Suprapubic skin (tissue), 4 donors: ENCODE data around the gene CTRL. TPM values are rescaled to one million over a fixed set of nuclear protein-coding genes. Genes with fewer than 3 reads are reported as not detected.

Experiments
- DNase-seq, 2 donors: peaks; one replicate each; pipeline ENCODE4 v3.0.0-alpha.2; 2019; ENCODE audit warnings: low spot score in 2 of 2
- H3K27ac ChIP-seq: fragments of 200-600 bp; sonication (generic); one replicate; pipeline ENCODE4 v1.5.1; 2019
- H3K27me3 ChIP-seq: fragments of 200-600 bp; sonication (generic); one replicate; pipeline ENCODE4 v1.5.1; 2019
- H3K36me3 ChIP-seq: fragments of 200-600 bp; sonication (generic); one replicate; pipeline ENCODE4 v1.5.1; 2019
- H3K4me1 ChIP-seq: fragments of 200-600 bp; sonication (generic); one replicate; pipeline ENCODE4 v1.5.1; 2019
- H3K4me3 ChIP-seq: fragments of 200-600 bp; sonication (generic); one replicate; pipeline ENCODE4 v1.5.1; 2019; ENCODE audit warnings: mild to moderate bottlenecking
- H3K9me3 ChIP-seq: fragments of 200-600 bp; sonication (generic); one replicate; pipeline ENCODE4 v1.5.1; 2019
- EP300 ChIP-seq: sonication (generic); formaldehyde crosslinking; IDR thresholded peaks from one replicate; pipeline ENCODE4 v1.6.1; 2017; ENCODE audit warnings: antibody characterized with exemption
- POLR2A ChIP-seq, 2 donors: fragments of 450-650 bp; IDR thresholded peaks; one replicate each; pipeline ENCODE4 v1.6.1; 2017; ENCODE audit warnings: antibody characterized with exemption in 2 of 2, mild to moderate bottlenecking in 2 of 2, moderate library complexity in 2 of 2
- POLR2AphosphoS5 ChIP-seq, 3 donors: sonication (generic); formaldehyde crosslinking; IDR thresholded peaks; one replicate each; pipeline ENCODE4 v1.6.1; 2017; ENCODE audit warnings: antibody characterized with exemption in 3 of 3
- WGBS: methylation state at CpG from one replicate; pipeline ENCODE4 v1.1.5; 2018; 5-methylcytosine and 5-hydroxymethylcytosine counted together
- total RNA-seq, 4 donors: library from RNA; depleted of rRNA; stranded (reverse); fragments of >200 nt; gene quantifications; one replicate each; pipeline ENCODE4 v1.1.0, GENCODE V29; 2016
- TF ChIP-seq, protein P1 (sequence below), 2 donors: fragments of 200-600 bp in 1 of 2; fragments of 450-650 bp in 1 of 2; sonication (generic) in 1 of 2; IDR thresholded peaks; one replicate each; pipeline ENCODE4 v1.5.1; 2016 to 2019; ENCODE audit warnings: antibody characterized with exemption in 2 of 2, mild to moderate bottlenecking in 1 of 2, moderate library complexity in 1 of 2

The CTRL gene
- total RNA-seq, 4 donors from 2014 or later, result 0.55 to 2.7 (median 1.8) TPM

DNA sequence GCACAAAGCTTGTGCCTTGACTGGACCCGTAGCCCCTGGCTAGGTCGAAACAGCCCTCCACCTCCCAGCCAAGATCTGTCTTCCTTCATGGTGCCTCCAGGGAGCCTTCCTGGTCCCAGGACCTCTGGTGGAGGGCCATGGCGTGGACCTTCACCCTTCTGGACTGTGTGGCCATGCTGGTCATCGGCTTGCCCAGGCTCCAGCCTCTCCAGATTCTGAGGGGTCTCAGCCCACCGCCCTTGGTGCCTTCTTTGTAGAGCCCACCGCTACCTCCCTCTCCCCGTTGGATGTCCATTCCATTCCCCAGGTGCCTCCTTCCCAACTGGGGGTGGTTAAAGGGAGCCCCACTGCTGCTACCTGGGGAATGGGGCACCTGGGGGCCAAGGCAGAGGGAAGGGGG lies 3.5 kb downstream of the CTRL start:
- peaks cover 34% of the 10 kb centered on the region for H3K36me3 ChIP-seq
- H3K27me3 ChIP-seq, result no peaks in the 10 kb centered on the region
- no peak for TF ChIP-seq POLR2AphosphoS5 (IDR thresholded peaks at IDR 0.05)
- TF ChIP-seq POLR2A (IDR thresholded peaks at IDR 0.05), result no peak
- TF ChIP-seq, protein P1, sequence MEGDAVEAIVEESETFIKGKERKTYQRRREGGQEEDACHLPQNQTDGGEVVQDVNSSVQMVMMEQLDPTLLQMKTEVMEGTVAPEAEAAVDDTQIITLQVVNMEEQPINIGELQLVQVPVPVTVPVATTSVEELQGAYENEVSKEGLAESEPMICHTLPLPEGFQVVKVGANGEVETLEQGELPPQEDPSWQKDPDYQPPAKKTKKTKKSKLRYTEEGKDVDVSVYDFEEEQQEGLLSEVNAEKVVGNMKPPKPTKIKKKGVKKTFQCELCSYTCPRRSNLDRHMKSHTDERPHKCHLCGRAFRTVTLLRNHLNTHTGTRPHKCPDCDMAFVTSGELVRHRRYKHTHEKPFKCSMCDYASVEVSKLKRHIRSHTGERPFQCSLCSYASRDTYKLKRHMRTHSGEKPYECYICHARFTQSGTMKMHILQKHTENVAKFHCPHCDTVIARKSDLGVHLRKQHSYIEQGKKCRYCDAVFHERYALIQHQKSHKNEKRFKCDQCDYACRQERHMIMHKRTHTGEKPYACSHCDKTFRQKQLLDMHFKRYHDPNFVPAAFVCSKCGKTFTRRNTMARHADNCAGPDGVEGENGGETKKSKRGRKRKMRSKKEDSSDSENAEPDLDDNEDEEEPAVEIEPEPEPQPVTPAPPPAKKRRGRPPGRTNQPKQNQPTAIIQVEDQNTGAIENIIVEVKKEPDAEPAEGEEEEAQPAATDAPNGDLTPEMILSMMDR (IDR thresholded peaks at IDR 0.05), result no peak
- 83% methylated on average over 7 of the region's 7 CpGs for WGBS
- no peak overlapping the region for H3K4me3 ChIP-seq
- H3K4me1 ChIP-seq, result peaks cover 35% of the 10 kb centered on the region
- DNase-seq, result no peak
- H3K27ac ChIP-seq, result no peak overlapping the region
- H3K9me3 ChIP-seq, result no peaks in the 10 kb centered on the region

DNA sequence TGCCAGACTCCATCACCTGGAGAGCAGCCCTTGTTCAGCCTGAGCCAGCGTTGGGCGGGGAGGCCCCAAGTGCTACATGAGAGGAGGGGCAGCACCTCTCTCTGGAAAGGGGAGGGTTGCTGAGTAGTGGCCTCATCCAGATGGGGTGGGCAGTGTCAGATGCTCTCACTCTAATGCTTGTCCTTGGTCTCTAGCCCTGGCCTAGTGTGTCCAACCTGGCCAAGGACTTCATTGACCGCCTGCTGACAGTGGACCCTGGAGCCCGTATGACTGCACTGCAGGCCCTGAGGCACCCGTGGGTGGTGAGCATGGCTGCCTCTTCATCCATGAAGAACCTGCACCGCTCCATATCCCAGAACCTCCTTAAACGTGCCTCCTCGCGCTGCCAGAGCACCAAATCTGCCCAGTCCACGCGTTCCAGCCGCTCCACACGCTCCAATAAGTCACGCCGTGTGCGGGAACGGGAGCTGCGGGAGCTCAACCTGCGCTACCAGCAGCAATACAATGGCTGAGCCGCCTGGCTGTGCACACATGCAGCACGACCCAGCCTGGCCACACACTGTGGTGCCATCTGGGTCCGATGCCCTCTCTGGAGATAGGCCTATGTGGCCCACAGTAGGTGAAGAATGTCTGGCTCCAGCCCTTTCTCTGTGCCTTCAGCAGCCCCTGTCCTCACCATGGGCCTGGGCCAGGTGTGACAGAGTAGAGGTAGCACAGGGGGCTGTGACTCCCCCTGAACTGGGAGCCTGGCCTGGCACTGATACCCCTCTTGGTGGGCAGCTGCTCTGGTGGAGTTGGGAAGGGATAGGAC lies 4.3 kb downstream of the CTRL start:
- Histone ChIP-seq H3K27ac (no peak overlapping the region), H3K9me3 (no peaks in the 10 kb centered on the region), H3K4me3 (no peak overlapping the region), H3K36me3 (peaks cover 34% of the 10 kb centered on the region), H3K4me1 (peaks cover 43% of the 10 kb centered on the region), H3K27me3 (no peaks in the 10 kb centered on the region)
- WGBS, result 90% methylated on average over 22 of the region's 22 CpGs
- no peak for DNase-seq
- TF ChIP-seq EP300, result no peak
- TF ChIP-seq, protein P1 (IDR thresholded peaks at IDR 0.05), result no peak
- no peak for TF ChIP-seq POLR2A (IDR thresholded peaks at IDR 0.05)
- TF ChIP-seq POLR2AphosphoS5 (IDR thresholded peaks at IDR 0.05), result no peak

DNA sequence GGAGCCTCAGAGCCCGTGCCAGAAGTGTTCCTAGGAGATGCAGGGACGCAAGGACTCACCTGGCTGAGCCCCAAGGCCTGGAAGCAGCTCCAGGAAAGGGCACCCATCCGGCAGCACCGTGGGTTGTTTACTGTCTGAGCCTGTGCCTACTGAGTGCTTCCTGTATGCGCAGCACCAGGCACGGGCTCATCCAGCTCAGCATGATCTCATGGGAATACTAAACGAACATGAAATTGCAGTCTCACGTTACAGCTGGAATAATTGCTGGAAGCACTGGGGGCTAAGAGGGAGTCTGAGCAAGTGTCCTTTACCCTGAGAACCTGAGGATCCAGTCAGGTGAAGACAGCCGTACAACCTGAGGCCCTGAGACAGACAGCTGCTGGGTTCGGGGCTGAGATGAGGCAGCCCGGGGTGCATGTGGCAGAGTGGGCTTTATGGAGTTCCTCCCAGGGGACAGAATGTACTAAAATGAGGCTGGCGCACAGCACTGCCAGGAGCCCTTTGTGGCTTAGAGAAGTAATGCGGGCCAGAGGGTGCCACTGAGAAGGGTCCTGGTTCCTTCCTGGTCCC lies 5.4 kb downstream of the CTRL start:
- Histone ChIP-seq H3K27me3 (no peaks in the 10 kb centered on the region), H3K27ac (peak overlapping the region; percentile 2), H3K9me3 (no peaks in the 10 kb centered on the region), H3K4me3 (no peak overlapping the region), H3K4me1 (peaks cover 49% of the 10 kb centered on the region), H3K36me3 (peaks cover 30% of the 10 kb centered on the region)
- DNase-seq, result no peak
- TF ChIP-seq, protein P1 (IDR thresholded peaks at IDR 0.05), result no peak
- TF ChIP-seq POLR2A (IDR thresholded peaks at IDR 0.05), result no peak
- no peak for TF ChIP-seq POLR2AphosphoS5 (IDR thresholded peaks at IDR 0.05)
- no peak for TF ChIP-seq EP300
- 44% methylated on average over 8 of the region's 13 CpGs for WGBS

DNA sequence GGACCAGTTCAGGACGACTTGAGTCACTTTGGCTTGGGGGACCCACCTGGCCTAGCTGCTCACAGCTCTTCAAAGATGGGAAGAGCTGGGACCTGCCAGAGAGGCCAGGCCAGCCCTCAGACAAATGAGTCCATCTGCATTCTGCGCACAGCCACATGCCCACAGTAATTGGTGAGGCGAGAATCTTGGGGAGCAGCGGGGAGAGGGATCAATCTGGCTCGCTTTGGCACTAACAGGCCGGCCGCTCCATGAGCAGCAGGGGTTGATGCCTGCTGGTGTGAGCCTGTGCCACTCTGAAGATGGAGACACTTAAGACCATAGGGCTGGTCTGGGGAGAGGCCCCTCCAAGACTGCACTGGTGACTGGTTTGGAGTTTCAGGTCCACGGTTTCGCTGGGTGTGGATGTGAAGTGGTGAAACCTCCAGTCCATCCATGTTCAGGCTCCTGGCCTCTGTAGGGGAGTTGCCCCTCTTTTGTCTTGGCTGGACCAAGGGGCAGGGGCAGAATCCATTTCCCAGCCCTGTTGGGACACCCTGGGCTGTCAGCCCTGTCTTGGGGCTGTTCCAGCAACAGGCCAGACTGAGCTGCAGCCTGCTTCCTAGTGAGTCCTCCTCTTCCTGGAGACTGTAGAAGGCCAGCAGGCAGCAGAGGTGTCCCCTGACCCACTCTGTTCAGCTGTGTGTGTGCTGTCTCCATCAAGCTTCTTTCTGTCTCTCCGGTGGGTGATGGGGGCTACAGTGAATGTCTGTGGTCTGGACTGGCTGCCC lies 7.3 kb downstream of the CTRL start:
- H3K4me1 ChIP-seq, result peaks cover 64% of the 10 kb centered on the region
- no peaks in the 10 kb centered on the region for H3K9me3 ChIP-seq
- H3K36me3 ChIP-seq, result peaks cover 13% of the 10 kb centered on the region
- H3K27me3 ChIP-seq, result no peaks in the 10 kb centered on the region
- no peak for TF ChIP-seq EP300
- WGBS, result 89% methylated on average over 1 of the region's 10 CpGs
- H3K27ac ChIP-seq, result no peak overlapping the region
- DNase-seq, result no peak
- H3K4me3 ChIP-seq, result no peak overlapping the region

DNA sequence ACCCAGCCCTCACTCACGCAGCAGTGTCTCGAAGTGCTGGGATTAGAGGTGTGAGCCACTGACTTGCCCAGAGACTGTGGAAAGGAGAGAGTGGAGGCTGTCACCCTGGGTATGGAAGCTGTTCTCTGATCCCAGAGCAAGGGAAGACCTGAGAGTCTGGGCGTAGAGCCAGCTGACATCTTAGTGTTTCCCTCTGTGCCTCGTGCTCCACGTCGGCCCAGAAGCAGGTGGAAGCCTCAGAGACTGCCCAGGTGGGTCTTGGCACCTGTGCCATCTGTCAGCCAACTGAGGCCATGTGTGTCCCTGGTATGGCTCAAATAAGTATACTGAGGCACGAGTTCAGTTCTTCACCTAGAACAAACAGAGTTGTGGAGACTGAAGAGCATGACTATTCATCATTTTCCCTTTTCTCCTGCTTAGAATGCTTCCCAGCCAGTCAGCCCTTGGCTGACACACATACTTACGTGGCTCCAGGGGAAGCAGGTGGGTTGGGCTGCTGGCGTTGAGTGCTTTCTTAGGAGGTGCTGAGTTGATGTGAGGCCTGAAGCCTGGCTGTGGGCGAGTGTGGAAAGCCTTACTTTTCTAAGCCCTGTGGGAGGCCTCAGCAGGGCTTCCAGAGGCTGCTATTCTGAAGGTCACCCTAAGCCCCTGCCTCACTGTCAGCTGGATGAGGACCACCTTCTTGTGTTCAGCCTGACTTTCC lies 8.1 kb downstream of the CTRL start:
- Histone ChIP-seq H3K4me3 (no peak overlapping the region), H3K36me3 (peaks cover 12% of the 10 kb centered on the region), H3K9me3 (no peaks in the 10 kb centered on the region), H3K27me3 (no peaks in the 10 kb centered on the region), H3K4me1 (peaks cover 70% of the 10 kb centered on the region), H3K27ac (peak overlapping the region; percentile 60)
- peak in 1 of 2 donors; percentile 67 for DNase-seq
- 46% methylated on average over 7 of the region's 10 CpGs for WGBS
- TF ChIP-seq POLR2AphosphoS5 (IDR thresholded peaks at IDR 0.05) (no peak), EP300 (no peak), POLR2A (IDR thresholded peaks at IDR 0.05) (no peak)
- TF ChIP-seq, protein P1 (IDR thresholded peaks at IDR 0.05), result no peak
